Hematopoietic multipotent progenitor cell treated with erythropoietin and hydrocortisone succinate and interleukin-3 and kit ligand, for 4 days (in vitro differentiated cells): ENCODE results near the gene ZNF653.
"Not testable (repeated sequence)": the region's sequence is repeated elsewhere in the genome, so short reads cannot be mapped to it uniquely, and the experiment has no call there.

Experiments used
- DNase-seq: peaks from one replicate; pipeline ENCODE4 v3.0.0-alpha.2; 2015

ZNF653 gene

DNA sequence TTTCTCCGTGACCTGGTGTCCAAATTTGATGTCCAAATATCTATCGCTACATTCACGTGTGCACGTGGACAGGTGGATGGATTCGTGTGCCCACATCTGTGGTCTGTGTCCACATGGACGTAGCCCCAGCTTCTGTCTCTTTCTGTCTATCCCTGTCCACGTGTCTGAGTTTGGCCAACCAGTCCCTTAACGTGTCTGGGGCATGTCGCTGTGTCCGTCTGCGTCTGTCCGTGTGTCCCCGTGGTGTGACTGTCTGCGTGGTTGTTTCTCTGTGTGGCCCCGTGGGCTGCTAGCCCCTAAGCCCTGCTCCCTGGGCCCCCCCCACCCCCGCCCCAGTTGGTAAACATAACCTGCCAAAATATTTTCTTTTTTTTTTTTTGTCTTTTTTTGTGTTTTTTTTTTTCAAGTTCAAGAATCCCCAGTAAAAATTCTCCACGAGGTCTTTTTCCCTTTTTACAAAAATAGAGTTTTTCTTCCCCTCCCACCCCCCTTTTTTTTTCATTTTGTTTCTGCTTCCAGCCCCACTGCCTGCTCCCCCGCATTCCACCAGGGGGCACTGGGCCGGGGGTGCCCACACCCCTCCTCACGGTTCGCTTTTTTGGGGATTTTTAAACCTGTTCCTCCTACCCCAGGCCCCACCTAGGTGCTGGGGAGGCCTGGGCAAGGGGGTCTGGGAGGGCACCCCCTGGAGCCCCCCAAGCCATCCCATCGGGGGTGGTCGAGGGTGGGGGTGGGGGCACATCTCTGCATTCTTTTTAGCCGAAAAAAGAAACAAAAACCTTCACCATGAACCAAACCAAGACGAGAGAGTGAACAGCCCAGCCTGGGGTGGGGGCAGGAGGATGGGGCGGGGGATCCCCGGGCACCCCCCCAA is 51.9 kb downstream of the ZNF653 start:
- peak; percentile 50 for DNase-seq

DNA sequence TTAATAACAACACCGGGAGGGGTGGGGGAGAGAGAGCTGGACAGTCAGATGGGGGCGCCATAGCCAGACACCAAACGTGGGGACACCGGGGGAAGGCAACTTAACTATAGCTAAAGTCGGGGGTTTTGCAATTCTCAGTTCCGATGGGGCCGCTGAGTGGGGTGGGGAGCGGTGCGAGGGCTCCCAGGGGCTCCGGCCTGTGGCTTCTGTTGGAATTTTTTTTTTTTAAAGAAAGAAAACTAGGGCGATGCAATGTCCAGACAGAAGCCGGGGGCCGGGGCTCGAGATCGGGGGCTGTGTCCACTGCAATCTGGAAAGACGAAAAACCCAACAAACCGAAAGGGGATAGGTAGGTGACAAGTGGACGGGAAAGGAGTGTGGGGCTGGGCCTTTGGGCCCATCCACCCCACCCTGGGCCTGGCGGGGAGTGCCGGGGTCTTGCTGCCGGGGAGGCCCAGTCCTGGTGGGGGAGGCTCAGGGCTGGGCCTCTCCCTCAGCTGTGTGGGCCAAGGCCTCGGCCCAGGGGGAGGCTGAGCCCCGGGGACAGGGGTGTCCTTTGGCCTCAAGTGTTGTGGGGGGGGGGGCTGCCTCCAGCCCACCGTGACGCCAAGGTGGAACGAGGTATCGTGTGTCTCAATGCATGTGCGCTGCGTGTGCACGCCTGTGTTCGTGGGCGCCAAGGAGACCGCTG is 52.9 kb downstream of the ZNF653 start:
- DNase-seq: no peak

DNA sequence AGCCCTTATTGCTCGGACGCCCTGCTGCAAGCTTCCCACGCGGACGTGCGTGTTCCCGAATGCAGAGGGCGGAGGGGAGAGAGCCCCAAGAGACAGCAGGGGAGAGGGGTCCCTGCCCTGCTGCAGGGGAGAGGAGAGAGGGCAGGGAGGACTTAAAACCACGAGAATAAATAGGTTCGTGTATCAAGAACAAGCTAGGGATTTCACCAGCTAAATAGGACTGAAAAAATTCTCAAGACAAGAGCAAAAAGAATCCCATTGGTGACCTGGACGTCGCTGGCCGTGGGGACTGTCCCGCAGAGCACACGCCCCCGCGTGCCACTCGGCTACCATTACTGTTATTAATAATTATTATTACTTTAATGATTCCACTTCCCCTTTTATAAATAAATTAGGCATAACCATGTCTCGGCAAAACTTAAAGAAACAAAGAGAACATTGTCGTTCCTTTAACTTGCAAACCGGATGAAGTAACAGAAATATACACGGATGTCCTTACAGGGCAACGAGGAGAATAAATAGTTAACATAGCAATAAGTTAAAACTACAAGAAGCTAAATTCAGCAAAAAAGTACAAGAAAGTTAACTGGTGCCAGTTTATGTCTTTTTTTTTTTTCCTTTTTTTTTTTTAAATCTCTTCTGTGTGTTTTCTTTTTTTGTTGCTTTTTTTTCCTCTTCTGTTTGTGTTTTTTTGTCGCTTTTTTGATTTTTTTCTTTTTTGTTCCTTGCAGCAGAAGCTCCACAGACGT is 53.6 kb downstream of the ZNF653 start:
- no peak for DNase-seq

DNA sequence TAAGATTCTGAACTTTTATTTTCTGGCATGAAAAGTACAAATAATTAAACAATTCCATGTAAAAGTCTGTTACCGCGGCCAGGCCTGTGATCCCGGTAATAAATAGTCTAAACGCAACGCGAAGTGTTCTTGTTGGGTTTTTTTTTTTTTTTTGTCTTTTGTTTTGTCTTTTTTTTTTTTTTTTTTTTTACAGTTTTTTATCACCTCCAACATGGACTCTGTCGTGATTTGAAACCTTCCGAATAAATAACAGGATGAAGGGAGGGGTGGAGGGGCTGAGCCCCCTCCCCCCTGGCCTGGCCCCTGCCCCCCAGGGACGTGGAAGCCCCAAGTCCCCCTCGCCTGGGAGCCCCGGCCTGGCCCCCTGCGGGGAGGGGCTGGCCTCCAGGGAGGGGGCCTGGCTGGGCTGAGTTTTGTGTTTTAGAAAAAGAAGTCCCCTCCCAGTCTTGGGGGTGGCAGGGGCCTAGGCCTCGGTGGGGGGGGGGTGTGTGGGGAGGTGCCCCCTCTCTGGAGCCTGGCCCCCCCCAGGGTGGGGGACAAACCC is 54.2 kb downstream of the ZNF653 start:
- DNase-seq: no peak

DNA sequence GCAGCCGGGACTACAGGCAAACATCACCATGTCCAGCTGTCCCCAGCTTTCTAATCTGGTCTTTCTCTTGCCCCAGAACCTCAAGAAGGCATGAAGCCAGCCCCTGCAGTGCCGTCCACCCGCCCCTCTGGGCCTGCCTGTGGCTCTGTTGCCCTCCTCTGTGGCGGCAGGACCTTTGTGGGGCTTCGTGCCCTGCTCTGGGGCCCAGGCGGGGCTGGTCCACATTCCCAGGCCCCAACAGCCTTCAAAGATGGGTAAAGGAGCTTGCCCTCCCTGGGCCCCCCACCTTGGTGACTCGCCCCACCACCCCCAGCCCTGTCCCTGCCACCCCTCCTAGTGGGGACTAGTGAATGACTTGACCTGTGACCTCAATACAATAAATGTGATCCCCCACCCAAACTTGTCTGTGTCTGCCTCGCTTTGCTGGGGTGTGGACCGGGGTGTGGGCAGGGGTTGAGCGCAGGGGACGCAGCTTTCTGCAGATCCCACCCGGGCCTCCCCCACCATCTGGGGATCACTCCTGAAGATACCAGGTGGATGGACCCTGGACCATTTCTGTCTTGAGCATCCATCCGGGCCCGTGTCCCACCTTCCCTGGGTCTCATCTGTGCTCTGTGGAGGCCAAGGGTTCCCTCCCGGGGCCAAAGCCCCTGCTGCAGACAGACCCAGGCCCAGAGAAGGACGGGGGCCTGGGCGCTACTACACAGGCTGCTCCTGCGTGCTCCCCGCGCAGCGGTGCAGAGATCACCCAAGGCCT is 54.9 kb downstream of the ZNF653 start:
- DNase-seq: no peak

DNA sequence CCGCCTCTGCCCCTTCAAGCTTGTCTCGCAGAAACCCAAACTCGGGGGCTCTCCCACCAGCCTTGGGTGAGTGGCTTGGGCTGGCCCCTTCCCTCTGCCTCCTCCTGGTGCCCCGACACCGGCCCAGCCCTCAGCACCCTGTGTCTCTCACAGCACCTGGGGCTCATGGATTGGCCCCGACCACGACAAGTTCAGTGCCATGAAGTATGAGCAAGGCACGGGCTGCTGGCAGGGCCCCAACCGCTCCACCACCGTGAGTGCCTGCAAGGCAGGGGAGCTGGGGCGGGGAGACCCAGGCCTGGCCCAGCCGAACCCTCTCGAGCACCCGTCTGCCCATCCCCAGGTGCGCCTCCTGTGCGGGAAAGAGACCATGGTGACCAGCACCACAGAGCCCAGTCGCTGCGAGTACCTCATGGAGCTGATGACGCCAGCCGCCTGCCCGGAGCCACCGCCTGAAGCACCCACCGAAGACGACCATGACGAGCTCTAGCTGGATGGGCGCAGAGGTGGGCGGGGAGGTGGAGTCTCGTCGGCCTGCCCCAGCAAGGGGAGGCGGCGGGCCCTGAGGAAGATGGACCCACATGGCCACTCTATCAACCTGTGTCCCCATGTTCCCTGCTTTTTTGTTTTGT is 56.6 kb downstream of the ZNF653 start:
- no peak for DNase-seq

DNA sequence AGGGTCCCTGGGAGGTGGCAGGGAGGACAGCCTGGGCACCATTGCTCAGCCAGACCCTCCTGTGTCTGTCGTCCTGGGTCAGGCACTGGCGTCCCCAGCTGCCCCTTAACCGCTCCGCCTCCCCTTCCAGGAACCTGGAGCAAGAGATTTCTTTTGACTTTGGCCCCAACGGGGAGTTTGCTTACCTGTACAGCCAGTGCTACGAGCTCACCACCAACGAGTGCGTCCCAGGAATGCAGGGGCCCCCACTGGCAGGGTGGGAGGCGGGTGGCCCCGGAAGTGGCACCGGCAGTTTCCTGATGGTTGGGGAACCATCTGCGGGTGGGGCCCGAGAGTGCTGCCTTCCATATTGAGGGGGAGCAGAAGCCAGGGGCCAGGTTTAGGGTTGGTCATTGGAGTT is 57.2 kb downstream of the ZNF653 start:
- DNase-seq: no peak

DNA sequence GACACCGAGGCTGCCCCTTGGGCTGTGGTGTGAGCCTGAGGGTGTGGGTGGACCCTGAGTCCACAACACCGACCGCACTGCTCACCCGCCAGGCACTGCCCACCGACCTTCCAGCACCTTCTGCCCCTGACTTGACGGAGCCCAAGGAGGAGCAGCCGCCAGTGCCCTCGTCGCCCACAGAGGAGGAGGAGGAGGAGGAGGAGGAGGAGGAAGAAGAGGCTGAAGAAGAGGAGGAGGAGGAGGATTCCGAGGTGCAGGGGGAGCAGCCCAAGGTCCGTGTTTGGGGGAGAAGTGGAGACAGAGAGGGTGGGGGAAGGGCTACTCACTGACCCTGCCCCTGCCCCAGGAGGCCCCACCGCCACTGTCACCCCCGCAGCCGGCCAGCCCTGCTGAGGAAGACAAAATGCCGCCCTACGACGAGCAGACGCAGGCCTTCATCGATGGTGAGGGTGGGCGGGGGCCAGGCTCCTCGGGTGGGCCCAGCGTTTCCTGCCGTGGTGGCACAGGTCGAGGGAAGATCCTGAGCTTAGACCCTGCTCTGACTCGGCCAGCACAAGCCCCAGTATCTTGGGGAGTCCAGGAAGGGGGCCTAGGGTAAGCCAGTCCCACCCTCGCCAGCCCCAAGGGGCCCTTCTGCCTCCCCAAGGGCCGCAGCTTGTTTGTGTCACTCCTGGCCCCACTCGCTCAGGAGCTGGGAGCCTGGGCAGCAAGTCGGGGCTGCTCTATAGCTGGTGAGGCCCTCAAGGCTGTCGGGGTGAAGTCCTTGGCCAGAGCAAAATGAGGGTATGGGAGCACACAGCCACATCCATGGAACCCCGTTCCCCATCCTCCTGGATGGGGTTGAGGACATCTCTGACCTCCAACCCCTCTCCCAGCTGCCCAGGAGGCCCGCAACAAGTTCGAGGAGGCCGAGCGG is 58.0 kb downstream of the ZNF653 start:
- no peak for DNase-seq

DNA sequence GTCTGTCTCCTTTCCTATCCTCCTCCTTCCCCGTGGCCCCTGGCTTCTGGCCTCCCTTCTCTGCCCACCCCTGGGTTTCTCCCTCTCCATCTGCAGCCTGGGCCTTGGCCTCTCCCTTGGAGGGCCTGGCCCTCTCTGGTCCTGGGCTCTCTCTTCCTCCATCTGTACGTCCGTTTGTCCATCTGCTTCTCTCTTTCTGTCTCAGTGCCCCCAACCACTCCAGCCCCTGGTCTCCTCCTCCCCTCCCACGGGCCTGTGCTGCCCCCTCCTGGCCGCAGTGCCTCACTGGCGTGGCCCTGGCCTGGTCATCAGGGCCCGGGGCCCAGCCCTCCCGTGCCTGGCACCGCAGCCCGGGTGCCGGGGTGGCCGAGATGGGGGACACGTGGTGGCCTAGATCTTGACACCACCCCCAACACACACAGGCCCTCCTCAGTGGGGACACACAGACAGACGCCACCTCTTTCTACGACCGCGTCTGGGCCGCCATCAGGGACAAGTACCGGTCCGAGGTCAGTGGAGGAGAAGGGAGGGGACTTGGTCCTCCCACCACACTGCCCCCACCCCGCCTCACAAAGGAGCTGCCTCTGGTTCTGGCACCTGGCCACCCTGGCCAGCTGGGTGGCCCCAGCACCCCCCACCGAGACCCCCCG is 58.9 kb downstream of the ZNF653 start:
- DNase-seq: peak; percentile 67

DNA sequence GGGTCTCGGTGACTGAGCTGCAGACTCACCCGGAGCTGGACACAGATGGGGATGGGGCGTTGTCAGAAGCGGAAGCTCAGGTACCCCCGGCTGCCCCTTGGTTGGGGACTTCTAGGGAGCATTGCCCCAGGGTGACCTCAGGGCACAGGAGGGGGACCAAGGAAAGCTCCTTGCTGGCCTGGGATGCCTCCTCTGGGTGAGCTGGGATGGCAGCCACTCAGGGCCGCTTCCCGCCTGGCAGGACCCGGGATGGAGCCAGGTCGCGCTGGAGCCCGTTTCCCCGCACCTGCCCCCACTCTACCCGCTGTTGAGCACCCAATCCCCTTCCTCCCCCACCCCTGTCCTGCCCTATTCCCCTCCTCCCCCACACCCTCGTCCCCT is 59.4 kb downstream of the ZNF653 start:
- no peak for DNase-seq

DNA sequence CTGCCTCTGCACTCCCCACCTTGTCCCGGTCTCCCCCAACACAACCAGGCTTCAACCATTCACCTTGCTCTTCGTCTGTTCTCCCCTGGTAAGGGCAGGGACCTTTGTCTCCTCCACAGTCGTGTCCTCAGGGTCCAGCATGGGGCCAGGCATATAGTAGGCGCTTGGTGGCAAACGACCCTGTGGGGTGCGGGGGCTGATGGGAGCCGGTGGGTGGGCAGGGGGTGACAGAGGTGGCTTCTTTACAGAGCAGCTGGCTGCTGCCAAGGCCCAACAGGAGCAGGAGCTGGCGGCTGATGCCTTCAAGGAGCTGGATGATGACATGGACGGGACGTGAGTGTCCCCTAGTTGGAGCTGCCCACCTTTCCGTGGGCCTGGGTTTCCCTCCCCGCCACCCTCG is 60.5 kb downstream of the ZNF653 start:
- DNase-seq: no peak

DNA sequence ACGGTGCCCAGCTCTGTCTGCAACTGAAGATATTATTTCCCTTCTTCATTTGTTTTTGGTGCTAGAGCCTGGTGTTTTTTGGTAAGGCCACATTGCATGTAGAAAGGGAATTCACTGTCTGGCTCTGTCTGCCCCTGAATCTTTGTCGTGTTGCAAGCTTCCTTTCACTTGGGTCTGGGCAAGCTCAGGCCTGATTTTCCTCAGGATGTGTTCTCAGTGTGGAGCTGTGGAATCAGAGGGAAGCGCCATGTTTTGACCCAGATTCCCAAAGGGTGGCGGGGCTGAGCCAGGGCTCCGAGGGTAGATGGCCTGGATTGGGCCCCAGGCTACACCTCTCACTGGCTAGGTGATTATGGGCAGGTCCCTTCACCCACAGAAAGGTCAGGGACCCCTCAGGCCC is 61.6 kb downstream of the ZNF653 start:
- no peak for DNase-seq

DNA sequence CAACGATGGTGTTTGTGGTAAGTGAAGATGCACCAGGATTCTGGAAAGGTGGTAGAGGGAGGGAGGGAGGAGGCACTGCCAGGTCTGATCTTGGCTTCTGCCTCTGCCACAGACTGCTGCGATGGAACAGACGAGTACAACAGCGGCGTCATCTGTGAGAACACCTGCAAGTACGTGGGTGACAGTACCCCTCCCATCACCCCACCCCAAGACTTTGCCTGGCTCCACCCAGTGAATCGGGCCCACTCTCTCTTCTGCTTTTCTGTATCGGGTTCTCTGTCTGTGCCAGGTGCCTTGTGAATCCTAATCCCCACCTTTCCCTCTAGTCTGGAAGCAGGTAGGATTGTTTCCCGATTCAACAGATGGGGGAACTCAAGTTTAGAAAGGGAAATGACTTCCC is 67.7 kb downstream of the ZNF653 start:
- DNase-seq: no peak

DNA sequence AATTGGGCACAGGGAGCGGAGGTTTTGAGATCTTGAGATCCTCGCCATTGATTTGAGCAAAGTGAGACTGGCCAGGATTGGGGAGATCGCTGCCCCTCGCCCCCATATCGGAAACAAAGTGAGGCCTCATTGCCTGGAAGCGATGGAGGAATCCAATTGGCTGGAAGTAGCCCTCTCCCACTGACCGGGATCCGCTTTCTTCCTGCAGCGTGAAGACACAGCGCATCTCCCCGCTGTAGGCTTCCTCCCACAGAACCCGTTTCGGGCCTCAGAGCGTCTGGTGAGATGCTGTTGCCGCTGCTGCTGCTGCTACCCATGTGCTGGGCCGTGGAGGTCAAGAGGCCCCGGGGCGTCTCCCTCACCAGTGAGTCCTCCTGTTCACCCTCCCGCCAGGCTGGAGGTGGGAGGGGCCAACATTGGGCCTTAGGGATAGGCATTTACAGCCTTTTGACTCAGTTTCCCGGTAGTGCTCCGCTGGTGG is 69.8 kb downstream of the ZNF653 start:
- DNase-seq: peak; percentile 62

DNA sequence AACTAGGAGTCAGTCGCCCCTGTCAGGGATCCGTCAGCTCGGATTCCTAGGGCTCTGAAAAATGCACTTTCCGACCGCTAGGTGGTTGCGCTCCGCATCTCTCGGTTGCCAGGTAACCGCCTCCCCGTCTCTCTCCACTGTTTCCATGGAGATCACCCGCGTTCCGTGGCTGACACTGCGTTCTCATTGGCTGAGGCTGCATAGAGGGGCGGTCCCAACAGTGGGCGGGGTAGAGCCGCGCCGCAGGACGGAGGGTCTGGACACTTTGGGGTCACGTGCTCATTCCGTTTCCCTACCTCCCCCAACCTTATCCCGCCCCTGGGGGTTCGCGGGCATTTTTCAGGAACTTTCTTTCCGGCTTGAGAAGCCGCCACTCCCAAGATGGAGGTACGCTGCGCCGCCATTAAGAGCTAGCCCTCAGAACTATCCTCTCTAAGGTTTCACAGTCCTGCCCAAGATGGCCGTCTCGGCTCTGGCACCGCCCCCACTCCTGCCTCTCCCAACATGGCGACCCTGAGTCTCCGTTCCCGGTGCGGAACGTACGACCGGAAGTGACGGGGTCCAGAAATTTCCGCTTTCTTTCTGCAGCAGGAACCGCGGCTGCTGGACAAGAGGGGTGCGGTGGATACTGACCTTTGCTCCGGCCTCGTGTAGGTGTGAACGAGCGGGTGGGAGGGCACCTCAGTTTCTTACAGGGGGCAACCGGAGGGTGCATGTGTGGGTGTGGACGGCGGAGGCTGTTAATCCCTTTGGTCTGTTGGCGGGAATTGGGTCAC is 70.4 kb downstream of the ZNF653 start, which contains the start of the genes ODAD3 and PRKCSH:
Gene ODAD3, minus strand, starts transcription at position 65 of the 776 bp plus-strand sequence. CDS start 105 bp downstream, outside the sequence.
Gene PRKCSH, plus strand, starts transcription at position 579 of the 776 bp plus-strand sequence. CDS start 483 bp downstream, outside the sequence.
- peak; percentile 100 for DNase-seq

DNA sequence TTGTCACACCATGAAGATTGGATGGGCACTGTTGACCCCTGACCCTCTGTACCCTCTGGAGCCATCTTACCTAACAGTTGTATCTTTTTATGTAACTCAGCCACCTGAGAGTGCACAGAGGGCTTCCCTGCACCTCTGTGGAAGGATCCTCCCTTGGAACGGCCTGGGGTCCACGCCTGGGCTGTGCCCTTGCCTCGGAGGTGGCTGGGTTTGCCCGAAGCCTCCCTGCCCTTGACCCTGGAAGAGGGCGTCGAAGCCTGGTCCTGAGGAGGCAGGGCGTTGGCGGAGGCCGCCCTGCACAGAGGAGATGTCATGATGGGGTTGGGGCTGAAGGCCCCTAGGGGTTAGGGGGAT is 71.0 kb downstream of the ZNF653 start:
- no peak for DNase-seq

DNA sequence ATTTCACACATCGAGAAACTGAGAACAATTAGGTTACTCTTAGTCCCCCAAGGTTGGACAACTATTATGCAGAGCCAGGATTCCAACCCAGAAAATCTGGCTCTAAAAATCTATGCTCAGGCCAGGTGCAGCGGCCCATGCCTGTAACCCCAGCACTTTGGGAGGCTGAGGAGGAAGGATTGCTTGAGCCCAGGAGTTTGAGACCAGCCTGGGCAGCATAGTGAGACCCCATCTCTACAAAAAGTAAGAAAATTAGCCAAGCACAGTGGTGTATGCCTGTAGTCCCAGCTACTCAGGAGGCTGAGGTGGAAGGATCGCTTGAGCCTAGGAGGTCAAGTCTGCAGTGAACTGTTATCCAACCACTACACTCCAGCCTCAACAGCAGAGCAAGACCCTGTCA is 72.1 kb downstream of the ZNF653 start:
- DNase-seq: not testable (repeated sequence)
